DLD1 (cell line): Measurements from ENCODE around the gene PSME2.

ENCODE experiments used
- in situ Hi-C: cut with HindIII; loops from 2 replicates; pipeline ENCODE4 v1.10.0; 2017; ENCODE audit warnings: low sequenced_read_pairs

The PSME2 gene

DNA sequence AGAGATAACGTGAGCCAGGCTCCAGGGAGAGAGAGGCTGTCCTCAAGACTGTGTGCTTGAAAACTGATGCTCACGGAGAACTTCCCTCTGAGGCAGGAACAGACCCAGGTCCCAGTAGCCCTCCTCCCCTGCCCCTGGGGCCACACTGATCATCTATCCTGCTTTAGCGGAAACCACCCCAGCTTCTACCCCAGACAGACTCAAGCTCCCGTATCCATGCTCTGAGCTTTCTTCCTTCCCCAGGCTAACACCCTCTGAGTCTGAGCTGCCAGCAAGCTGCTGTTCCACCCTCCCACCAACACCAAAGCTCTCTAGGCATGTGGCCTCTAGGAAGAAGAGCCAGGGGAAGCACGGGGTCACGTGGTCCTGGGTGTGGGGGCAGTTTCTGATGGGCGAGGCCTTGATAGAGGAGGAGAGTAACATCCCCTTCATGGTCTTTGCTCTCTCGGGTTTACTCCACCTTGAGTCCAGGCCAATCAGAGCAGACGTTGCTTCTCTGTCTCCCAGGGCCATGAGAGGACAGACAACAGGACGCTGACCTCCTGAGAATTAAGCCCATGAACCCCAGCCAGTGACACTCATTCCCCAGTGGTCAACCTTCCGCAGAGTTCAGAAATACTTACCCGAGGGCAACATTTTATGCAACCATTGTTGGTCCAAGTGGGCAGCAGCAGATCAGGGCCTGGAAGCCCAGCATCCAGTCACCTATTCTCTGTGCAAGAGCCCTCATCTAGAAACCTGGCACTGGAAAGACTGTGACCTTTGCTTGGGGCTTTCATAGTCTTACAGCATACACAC lies 50.9 kb downstream of the PSME2 start:
- in situ Hi-C loops = no loop called here

DNA sequence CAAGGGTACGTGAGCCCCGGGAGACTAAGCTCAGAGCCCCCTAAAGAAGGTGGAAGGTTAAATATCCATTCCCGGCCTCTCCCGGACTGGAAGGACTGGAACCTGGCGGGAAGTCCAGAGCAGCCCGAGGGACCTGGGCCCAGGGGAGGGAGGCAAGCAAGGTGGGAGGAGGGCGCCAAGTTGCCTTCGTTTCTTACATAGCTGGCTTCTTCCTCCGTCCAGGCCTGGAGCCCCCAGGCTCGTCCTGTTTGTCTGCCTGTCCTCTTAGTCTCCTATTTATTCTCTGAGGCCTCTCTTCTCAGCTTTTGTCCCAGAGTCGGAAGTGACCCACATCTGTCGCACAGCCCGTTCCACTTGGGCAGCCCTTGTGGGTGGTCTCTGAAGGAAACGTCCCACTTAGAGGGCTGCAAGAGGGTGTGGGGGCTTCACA lies 51.6 kb downstream of the PSME2 start:
- in situ Hi-C loops = no loop called here

DNA sequence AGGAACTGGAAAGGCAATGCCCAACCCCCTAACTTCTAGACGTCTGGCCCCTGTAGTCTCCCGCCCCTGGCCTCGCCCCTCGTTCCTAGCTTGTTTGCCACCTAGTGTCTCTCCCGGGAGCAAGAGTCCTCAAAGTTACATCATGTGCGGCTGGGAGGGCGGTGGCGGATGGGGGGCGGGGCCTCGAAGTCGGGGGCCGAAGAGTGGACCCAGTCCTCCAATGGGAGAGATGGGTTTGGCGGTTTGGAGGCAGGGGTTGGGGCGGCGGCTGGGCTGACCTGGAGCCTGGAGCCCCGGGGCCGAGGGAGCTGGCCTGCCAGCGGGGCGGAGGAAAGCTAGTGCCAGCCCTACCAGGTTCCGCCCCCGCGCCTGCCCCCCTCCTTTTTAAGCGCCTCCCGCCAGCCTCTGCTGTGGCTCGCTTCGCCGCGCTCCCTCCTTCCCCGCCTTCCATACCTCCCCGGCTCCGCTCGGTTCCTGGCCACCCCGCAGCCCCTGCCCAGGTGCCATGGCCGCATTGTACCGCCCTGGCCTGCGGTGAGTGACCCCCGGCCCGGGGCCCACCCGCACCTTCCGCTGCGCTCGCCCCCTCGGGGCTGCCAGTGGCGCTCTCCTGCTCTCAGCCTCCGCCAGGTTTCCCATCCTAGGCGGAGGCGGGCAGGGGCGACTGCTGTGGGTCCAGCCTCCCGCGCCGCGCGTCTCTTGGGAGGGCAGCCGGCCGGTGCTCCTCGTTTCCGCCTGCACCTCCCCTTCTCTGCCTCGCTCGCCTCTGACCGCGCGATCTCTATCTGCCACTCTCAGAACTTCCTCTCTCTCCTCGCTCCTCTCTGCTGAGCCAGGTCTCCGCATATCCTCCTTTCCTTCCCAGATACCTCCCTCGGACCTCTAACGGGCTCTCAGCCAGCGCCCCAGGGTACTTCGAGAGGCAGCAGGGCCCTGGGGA lies 52.2 kb downstream of the PSME2 start, which contains the start of gene PCK2:
Gene PCK2, plus strand, starts transcription at position 411 of the 940 bp plus-strand sequence. Its CDS starts 95 bp downstream, at position 506.
- in situ Hi-C loops = no loop called here
